ENCODE results near the gene NCOA7.

The NCOA7 gene

DNA sequence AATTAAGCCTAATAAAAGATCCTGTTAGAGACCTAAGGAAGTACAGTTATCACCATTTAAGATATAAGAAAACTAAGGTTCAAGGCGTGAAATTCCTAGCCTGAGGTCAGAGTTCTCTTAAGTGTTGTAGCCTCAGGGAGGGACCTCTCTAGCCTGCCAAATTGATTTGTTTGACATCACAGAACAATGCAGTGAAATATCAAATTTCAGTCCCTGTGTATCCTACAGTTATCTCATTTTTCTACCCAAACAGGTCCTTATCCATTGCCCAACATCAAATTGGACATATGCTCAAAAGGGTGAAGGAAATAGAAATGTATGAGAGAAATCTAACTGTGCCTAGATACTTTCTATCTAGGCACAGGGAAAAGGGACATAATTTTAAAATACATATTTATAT is 63.0 kb downstream of the NCOA7 start:
- H3K4me3 ChIP-seq (replicated peaks; ENCODE audit: insufficient read depth, low read length) = no peak overlapping the region
- DNase-seq (ENCODE audit: low read depth in 1 of 2, low spot score in 1 of 2) = no peak
- H3K27me3 ChIP-seq (ENCODE audit: insufficient read depth, poor library complexity, severe bottlenecking) = no peaks in the 10 kb centered on the region
- no peak overlapping the region for H3K27ac ChIP-seq (replicated peaks)
- TF ChIP-seq GABPA (IDR thresholded peaks at IDR 0.05; ENCODE audit: low read depth) = no peak
- TF ChIP-seq, protein P1, sequence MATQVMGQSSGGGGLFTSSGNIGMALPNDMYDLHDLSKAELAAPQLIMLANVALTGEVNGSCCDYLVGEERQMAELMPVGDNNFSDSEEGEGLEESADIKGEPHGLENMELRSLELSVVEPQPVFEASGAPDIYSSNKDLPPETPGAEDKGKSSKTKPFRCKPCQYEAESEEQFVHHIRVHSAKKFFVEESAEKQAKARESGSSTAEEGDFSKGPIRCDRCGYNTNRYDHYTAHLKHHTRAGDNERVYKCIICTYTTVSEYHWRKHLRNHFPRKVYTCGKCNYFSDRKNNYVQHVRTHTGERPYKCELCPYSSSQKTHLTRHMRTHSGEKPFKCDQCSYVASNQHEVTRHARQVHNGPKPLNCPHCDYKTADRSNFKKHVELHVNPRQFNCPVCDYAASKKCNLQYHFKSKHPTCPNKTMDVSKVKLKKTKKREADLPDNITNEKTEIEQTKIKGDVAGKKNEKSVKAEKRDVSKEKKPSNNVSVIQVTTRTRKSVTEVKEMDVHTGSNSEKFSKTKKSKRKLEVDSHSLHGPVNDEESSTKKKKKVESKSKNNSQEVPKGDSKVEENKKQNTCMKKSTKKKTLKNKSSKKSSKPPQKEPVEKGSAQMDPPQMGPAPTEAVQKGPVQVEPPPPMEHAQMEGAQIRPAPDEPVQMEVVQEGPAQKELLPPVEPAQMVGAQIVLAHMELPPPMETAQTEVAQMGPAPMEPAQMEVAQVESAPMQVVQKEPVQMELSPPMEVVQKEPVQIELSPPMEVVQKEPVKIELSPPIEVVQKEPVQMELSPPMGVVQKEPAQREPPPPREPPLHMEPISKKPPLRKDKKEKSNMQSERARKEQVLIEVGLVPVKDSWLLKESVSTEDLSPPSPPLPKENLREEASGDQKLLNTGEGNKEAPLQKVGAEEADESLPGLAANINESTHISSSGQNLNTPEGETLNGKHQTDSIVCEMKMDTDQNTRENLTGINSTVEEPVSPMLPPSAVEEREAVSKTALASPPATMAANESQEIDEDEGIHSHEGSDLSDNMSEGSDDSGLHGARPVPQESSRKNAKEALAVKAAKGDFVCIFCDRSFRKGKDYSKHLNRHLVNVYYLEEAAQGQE (IDR thresholded peaks at IDR 0.05; ENCODE audit: insufficient replicate concordance, low read depth) = no peak
- TF ChIP-seq SPI1 (IDR thresholded peaks at IDR 0.05; ENCODE audit: borderline replicate concordance, low read depth) = no peak

DNA sequence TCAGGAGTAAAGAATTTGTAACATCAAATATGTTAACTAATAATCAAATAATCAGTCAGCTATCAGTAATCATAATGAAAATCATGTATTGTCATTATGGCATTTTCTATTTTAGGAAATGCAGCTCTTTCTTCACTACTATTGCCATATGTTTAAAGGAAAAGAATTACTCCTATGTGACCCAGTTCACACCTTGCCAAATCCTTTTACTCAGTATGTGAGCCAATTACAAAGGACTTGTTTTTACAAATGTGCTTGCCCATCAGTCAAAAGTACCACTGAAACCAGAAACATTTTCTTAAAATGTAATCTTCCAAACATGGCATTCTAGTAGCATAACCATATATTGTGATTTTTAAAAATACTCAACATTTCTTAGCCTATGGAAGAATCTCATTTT is 63.6 kb downstream of the NCOA7 start:
- Histone ChIP-seq H3K27ac (replicated peaks) (no peak overlapping the region), H3K4me3 (replicated peaks; ENCODE audit: insufficient read depth, low read length) (no peak overlapping the region), H3K27me3 (ENCODE audit: insufficient read depth, poor library complexity, severe bottlenecking) (no peaks in the 10 kb centered on the region)
- TF ChIP-seq, protein P1 (IDR thresholded peaks at IDR 0.05; ENCODE audit: insufficient replicate concordance, low read depth) = no peak
- no peak for TF ChIP-seq POLR2AphosphoS5 (IDR thresholded peaks at IDR 0.05; ENCODE audit: low read depth)
- TF ChIP-seq, protein P2, sequence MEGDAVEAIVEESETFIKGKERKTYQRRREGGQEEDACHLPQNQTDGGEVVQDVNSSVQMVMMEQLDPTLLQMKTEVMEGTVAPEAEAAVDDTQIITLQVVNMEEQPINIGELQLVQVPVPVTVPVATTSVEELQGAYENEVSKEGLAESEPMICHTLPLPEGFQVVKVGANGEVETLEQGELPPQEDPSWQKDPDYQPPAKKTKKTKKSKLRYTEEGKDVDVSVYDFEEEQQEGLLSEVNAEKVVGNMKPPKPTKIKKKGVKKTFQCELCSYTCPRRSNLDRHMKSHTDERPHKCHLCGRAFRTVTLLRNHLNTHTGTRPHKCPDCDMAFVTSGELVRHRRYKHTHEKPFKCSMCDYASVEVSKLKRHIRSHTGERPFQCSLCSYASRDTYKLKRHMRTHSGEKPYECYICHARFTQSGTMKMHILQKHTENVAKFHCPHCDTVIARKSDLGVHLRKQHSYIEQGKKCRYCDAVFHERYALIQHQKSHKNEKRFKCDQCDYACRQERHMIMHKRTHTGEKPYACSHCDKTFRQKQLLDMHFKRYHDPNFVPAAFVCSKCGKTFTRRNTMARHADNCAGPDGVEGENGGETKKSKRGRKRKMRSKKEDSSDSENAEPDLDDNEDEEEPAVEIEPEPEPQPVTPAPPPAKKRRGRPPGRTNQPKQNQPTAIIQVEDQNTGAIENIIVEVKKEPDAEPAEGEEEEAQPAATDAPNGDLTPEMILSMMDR (IDR thresholded peaks at IDR 0.05; ENCODE audit: insufficient read depth, low read length) = no peak
- TF ChIP-seq GABPA (IDR thresholded peaks at IDR 0.05; ENCODE audit: low read depth) = no peak
- TF ChIP-seq SPI1 (IDR thresholded peaks at IDR 0.05; ENCODE audit: borderline replicate concordance, low read depth) = no peak
- DNase-seq (ENCODE audit: low read depth in 1 of 2, low spot score in 1 of 2) = no peak

DNA sequence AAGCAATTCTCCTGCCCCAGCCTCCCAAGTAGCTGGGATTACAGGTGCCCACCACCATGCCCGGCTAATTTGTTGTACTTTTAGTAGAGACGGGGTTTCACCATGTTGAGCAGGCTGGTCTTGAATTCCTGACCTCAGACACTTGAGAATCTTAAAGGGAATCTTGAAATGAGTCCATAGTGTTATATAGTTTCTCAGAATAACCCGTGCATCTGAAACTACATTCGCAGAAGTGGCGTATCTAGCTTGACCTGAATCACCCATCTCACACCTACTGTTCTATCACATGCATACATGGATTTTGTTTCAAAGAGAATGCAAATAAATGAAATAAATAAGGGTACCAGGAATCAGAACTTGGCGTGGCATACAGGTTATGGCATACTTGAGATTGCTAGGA is 65.0 kb downstream of the NCOA7 start:
- no peak overlapping the region for H3K27ac ChIP-seq (replicated peaks)

More for the DNA sequence above, 65.0 kb downstream of the NCOA7 start:
- TF ChIP-seq GABPA (IDR thresholded peaks at IDR 0.05; ENCODE audit: low read depth) = no peak
- TF ChIP-seq, protein P2 (IDR thresholded peaks at IDR 0.05; ENCODE audit: insufficient read depth, low read length) = no peak
- TF ChIP-seq, protein P1 (IDR thresholded peaks at IDR 0.05; ENCODE audit: insufficient replicate concordance, low read depth) = no peak
- TF ChIP-seq SPI1 (IDR thresholded peaks at IDR 0.05; ENCODE audit: borderline replicate concordance, low read depth) = no peak
- no peak for TF ChIP-seq POLR2AphosphoS5 (IDR thresholded peaks at IDR 0.05; ENCODE audit: low read depth)
- DNase-seq (ENCODE audit: low read depth in 1 of 2, low spot score in 1 of 2) = no peak
- no peak overlapping the region for H3K4me3 ChIP-seq (replicated peaks; ENCODE audit: insufficient read depth, low read length)
- H3K27me3 ChIP-seq (ENCODE audit: insufficient read depth, poor library complexity, severe bottlenecking) = no peaks in the 10 kb centered on the region

All from HL-60 (cell line).